Adipose tissue (tissue), 3 donors: ENCODE results near the gene ARFGEF2. TPM values are rescaled to one million over a fixed set of nuclear protein-coding genes. Genes with fewer than 3 reads are reported as not detected.
A peak's percentile ranks its signal among the peaks of the same experiment; 100 is the strongest.
"Not testable (repeated sequence)": the region's sequence is repeated elsewhere in the genome, so short reads cannot be mapped to it uniquely, and the experiment has no call there.

ENCODE experiments used
- H3K27ac ChIP-seq: one replicate; pipeline ENCODE4 v1.5.1; 2013; ENCODE audit warnings: low read depth, low read length
- WGBS, 3 donors: extraction: QIAGEN DNeasy Blood & Tissue Kit; methylation state at CpG; one replicate each; pipeline ENCODE4 v1.1.7; 2013; 5-methylcytosine and 5-hydroxymethylcytosine counted together
- polyA plus RNA-seq, 3 donors: library from polyadenylated mRNA; stranded (reverse); fragments of 200-250 nt; gene quantifications; one replicate each; pipeline ENCODE4 v1.2.3, GENCODE V29; 2013
- donor health status: healthy with polysubstance abuse.
- donor health status: Bipolar disorder and iron deficiency.
- donor health status: healthy.

Gene ARFGEF2
- polyA plus RNA-seq, 3 donors: 8.1 to 10.0 (median 9.6) TPM

DNA sequence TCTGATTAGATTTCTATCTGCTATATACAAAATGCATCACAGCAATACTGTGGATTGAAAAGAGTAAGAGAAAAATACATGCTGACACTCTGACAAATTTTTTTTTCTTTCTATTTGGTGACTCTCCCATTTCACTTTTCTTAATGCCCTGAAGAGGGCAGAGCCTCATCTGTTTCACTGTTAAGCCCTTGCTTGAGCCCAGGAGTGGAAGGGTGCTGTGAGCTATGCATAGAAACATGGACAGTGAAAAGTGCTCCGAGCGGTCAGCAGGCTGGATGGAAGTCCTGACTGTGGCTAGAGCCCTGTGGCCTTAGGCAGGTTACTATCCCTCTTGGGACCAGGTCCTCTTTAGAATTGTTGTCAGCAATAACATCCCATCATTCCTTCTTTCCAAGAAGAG, 107.2 kb downstream of the ARFGEF2 start:
- H3K27ac ChIP-seq: no peak overlapping the region
- WGBS, 3 donors: 60 to 79% (median 73%) methylated on average over 2 of the region's 2 CpGs

DNA sequence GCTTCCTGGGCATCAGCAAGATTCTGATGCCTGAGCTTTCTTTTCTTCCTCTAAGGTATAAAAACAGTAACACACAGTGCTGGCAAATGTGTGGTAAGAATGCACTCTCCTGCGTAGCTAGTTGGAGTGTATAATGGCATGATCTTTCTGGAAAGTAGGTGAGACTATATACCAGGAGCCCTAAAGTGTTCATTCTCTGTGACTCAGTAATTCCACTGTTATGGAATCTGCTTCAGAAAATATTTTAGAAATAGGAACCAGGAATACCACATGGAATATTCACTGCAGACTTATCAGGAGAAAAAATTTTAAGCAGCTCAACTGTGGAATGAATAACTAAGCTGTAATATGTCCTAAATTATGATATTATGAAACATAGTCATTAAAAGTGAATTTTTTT, 107.7 kb downstream of the ARFGEF2 start:
- no peak overlapping the region for H3K27ac ChIP-seq
- WGBS, 3 donors: 91 to 97% (median 94%) methylated on average over 1 of the region's 1 CpG

DNA sequence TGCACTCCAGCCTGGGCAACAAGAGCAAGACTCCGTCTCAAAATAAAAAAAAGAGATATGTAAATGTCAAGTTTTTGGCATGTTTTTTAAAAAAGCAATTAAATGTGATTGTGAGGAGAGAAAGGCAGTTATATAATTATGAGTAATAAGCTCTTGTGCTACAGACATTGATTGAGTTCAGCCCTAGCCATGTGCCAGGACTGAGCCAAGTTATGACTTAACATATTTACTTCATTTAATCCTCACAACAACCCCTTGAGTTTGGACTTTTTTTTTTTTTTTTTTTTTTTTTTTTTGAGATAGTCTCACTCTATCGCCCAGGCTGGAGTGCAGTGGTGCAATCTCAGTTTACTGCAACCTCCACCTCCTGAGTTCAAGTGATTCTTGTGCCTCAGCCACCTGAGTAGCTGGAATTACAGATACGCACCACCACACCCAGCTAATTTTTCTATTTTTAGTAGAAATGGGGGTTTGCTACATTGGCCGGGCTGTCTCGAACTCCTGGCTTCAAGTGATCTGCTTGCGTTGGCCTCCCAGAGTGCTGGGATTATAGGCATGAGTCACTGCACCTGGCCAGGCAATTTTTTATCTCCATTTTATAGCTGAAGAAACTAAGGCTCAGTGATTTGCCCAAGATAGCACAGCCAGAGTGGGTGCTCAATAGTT, 109.6 kb downstream of the ARFGEF2 start:
- 77 to 83% (median 82%) methylated on average over 6 of the region's 6 CpGs for WGBS, 3 donors
- H3K27ac ChIP-seq: no peak overlapping the region

DNA sequence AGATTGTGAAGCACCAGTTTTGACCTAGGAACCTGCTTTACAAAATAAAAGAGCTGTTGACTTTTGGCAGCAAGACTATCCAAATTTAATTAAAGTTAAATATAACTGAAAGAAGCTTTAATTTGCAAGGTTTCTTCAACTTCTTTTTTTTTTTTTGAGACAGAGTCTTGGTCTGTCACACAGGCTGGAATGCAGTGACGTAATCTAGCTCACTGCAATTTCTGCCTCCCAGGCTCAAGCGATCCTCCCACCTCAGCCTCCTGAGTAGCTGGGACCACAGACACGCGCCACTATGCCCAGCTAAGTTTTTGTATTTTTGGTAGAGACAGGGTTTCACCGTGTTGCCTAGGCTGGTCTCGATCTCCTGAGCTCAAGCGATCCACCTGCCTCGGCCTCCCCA, 110.9 kb downstream of the ARFGEF2 start:
- 94 to 98% (median 97%) methylated on average over 8 of the region's 8 CpGs for WGBS, 3 donors
- H3K27ac ChIP-seq: no peak overlapping the region

DNA sequence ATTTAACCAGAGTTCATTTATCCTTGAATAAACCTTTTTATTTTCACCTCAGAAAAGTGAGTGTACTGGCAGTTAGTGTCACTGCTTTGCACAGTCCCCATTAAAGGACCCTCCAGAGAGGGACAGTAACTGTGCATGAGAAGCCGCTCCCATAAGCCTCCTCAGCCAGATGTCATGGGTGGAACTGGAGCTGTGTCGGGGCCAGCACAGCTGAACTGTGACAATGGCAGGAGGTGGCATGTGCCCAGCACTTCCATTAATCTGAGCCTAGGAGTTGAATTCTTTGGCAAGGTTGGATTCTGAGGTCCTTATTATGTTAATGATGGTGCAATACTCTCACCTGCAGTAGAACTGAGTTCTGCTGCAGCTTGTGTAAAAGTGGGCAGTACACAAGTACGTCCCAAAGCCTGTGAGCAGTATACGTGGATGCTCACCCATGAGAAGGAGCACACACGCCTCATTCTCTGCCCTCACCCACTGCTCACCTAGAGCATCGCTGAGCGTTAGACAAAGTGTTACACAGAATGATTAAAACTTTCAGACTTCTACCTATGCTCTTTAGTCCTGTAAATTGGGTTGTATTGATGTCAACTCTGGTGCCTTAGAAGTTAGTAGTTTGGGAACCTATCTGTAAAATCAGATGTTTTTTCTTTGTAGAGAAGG, 112.7 kb downstream of the ARFGEF2 start:
- 88 to 96% (median 92%) methylated on average over 7 of the region's 7 CpGs for WGBS, 3 donors
- H3K27ac ChIP-seq: no peak overlapping the region

DNA sequence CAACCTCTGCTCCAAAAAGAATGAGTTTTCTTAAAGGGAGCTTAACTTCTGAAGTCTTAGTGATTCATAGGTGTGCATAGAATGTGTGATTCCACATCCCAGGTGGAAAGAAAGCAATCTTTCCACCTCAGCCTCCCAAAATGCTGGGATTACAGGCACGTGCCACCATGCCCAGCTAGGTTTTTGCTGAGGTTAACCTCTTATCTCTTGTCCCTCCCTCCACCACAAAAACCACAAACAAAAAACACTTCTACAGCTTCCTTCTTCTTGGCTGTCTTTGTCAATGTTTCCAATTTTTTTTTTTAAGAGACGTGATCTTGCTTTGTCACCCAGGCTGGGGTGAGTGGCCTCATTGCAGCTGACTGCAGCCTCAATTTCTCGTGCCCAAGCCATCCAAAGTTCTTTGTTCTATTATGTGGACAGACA, 116.5 kb downstream of the ARFGEF2 start:
- no peak overlapping the region for H3K27ac ChIP-seq
- WGBS, 3 donors: 48 to 58% (median 57%) methylated on average over 3 of the region's 3 CpGs

DNA sequence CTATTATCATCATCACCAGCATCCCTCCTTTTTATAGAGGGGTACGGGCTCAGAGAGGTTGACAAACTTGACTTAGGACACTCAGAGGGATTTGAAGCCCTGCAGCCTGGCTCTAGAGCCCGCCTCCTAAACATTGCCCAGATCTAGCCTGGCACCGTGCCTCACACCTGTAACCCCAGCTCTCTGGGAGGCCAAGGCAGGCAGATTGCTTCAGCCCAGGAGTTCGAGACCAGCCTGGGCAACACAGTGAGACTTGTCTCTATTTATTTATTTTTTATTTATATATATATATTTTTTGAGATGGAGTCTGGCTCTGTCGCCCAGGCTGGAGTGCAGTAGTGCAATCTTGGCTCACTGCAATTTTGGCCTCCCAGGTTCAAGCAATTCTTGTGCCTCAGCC, 118.3 kb downstream of the ARFGEF2 start:
- H3K27ac ChIP-seq: no peak overlapping the region
- 95 to 98% (median 96%) methylated on average over 5 of the region's 5 CpGs for WGBS, 3 donors

DNA sequence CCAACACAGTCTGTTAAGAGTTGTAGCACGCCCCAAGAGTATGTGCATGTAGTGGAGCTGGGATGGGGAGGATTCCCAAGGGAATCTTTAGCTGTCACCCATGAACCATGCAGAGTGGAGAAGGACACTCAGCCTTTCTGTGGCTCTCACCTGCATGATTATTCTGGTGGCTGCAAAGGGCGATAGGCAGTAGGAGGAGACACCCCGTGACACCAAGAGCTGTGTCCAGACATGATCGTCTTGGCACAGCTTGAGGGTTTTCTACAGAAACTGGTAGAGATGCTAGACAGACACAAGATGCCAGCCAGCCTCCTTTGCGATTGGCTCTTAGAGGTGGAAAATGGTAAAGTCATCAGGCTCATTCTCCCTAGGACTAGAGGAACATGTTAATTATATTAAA, 121.5 kb downstream of the ARFGEF2 start:
- no peak overlapping the region for H3K27ac ChIP-seq
- 92 to 97% (median 93%) methylated on average over 5 of the region's 5 CpGs for WGBS, 3 donors

DNA sequence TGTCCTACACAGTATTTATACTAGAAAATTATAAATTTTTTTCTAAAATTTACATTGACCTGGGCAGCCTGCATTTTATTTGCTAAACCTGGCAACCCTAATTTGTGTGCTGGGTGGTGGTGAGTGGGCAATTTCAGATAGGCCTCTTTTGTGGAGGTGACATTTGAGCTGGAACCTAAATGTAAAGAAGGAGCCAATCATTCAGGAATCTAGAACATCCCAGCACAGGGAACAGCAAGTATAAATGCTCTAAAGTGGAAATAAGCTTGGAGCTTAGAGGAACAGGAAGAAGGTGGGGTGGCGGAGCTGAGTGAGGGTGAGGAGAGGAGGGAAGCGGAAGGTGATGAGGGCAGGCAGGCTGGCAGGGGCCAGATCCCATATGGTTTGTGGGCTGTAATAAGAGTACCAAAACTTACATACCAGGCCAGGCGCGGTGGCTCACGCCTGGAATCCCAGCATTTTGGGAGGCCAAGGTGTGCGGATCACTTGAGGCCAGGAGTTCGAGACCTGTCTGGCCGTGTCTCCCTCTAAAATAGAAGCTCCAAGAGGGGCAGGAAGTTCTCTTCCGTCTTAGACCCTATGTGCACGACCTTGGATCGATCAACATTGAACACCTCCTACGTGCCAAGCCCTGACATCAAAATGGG, 124.1 kb downstream of the ARFGEF2 start:
- 5 to 9% (median 6%) methylated on average over 12 of the region's 12 CpGs for WGBS, 3 donors
- no peak overlapping the region for H3K27ac ChIP-seq

DNA sequence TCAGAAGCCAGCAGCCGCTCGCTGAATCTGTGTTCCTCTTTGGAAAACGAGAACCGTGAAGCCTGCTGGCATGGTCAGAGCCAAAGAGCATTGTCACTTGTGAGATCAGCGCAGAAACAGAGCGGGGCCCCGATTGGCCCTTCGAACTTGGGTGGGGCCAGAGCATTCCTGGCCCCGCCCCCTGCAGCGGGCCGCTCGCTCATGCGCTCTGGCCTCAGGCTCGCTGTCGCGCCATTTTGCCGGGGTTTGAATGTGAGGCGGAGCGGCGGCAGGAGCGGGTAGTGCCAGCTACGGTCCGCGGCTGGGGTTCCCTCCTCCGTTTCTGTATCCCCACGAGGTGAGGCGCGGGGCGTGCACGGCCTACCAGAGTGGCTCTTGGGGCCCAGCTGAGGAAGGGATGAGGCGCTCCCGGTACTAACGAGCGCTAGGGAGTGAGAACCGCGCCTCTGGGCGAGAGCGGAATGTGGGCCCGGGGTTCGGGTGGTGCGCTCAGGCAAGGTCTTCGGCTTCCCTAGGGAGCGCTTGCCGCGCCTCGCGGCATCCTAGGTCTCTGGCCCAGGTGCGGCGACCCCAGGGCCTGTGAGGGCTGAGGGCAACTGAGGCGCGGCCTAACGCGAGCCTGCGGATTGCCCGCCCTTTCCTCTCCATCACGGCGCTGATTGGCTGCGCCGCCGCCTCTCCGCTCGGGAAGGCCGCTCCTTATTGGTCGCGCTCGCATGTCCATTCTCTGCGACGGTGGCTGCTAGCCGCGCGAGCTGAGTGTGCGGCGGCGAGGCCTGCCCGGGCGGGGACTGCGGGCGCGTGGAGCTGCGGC, 124.8 kb downstream of the ARFGEF2 start, which contains the start of gene CSE1L:
CSE1L (plus strand) TSS at position 226 of the 814 bp plus-strand sequence. CDS start 12,152 bp downstream, outside the sequence.
- H3K27ac ChIP-seq: peak within 1 kb of the TSS; percentile 62
- WGBS, 3 donors: 0% methylated on average over 68 to 80 of the region's 80 CpGs

DNA sequence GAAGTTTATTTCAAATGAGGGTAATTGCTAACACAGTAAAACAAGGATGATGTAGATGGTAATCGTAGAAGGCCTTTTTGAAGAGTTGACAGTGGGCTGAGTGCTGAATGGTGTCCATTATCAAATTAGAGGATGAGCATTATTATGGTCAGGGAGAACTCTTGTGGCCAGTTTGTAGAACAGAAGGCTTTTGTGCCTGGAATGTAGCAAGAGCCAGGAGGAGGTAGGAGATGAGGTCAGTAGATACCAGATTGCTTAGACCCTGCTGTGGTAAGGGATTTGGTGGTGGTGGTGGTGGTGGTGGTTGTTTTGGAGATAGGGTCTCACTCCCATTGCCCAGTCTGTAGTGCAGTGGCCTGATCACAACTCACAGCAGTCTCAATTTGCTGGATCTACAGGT, 130.8 kb downstream of the ARFGEF2 start:
- WGBS, 3 donors: 74 to 93% (median 82%) methylated on average over 1 of the region's 1 CpG
- H3K27ac ChIP-seq: no peak overlapping the region

DNA sequence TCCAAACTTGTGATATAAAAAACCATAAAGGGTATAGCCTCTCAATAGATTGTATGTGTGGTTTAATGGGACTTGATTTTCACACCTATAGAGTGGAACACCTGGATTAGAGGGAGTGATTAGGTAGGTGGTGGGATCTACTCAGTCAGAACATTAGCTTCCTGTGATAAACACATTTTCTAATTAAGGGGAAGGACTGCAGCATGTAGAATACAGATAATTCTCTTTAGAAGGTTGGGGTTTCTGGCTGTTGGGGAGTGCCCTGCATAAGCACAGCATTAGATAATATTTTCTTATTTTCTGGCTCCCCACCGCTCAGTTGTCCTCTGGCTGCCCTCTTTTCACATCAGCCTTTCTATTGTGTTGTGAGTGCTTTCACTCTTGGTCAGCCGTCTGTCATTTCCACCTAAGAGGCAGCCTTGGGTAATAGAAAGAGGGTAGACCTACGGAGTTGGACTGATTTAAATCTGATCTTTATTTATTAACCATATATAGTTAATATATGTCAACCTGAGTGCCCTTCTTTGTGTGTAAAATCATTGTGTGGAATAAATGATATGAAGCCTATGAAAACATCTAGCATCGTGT, 132.6 kb downstream of the ARFGEF2 start:
- 63 to 83% (median 65%) methylated on average over 4 of the region's 4 CpGs for WGBS, 3 donors
- H3K27ac ChIP-seq: no peak overlapping the region

DNA sequence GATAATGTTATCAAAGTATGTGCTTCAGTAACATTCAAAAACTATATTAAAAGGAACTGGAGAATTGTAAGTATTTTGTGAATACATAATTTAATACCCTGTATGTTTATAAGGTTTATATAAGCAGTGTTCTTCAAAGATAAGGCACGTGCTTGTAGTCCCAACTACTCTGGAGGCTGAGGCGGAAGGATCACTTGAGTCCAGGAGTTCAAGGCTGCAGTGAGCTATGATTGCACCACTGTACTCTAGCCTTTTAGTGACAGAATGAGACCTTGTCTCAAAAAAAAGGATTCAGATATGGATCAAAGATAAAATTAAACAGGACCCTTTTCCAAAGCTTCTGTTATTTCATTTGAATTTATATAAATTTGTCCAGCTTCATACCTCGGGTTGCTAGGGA, 141.8 kb downstream of the ARFGEF2 start:
- WGBS, 3 donors: 71 to 94% (median 91%) methylated on average over 3 of the region's 3 CpGs
- H3K27ac ChIP-seq: no peak overlapping the region

DNA sequence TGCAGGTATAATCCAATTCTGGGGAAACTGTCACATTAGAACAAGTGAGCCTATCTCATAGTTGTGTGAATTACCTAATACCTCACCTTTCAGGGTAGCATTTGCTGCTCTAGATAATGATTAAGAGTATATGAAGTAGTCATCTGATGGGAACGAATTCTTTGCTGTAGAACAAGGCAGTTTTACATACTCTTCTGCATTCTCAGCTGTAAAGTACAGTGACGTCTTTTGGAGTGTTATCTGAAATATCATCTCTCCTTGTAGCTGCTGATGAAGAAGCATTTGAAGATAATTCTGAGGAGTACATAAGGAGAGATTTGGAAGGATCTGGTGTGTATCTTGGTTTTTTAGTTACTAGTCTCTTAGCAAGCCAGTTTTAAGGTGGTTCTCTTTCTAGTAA, 153.0 kb downstream of the ARFGEF2 start:
- no peak overlapping the region for H3K27ac ChIP-seq
- 68 to 96% (median 93%) methylated on average over 2 of the region's 2 CpGs for WGBS, 3 donors

DNA sequence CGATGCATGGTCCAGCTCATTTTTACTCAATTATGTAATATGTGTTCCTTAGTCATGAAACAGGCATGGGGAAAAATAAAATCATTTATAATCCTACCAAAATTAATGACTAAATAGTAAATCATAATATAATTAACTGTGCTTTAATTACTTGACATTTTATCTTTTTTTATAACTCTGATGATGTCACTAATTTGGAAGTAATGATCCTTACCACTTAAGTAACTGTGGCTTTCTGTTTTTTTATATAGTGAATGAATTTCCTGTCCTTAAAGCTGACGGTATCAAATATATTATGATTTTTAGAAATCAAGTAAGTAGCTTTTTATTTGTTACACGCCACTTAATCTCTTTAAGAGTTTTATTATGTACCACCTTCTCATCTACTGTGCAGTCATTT, 156.8 kb downstream of the ARFGEF2 start:
- H3K27ac ChIP-seq: no peak overlapping the region
- 92 to 95% (median 92%) methylated on average over 3 of the region's 3 CpGs for WGBS, 3 donors

DNA sequence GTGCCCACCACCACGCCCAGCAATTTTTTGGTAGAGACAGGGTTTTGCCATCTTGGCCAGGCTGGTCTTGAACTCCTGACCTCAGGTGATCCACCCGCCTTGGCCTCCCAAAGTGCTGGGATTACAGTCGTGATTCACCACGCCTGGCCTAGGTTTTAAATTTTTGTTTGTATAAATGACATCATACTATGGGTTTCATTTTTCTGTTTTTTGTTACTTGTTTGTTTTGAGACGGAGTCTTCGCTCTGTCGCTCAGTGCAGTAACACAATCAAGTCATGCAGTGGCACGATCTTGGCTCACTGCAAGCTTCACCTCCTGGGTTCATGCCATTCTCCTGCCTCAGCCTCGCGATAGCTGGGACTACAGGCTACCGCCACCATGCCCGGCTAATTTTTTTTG, 160.8 kb downstream of the ARFGEF2 start:
- 96 to 98% (median 97%) methylated on average over 12 of the region's 12 CpGs for WGBS, 3 donors

More for the DNA sequence above, 160.8 kb downstream of the ARFGEF2 start:
- H3K27ac ChIP-seq: not testable (repeated sequence)
